ENCODE data around the gene TCF7L2. TPM values are rescaled to one million over a fixed set of nuclear protein-coding genes. Genes with fewer than 3 reads are reported as not detected.
A peak's percentile ranks its signal among the peaks of the same experiment; 100 is the strongest.

Gene TCF7L2
- total RNA-seq, 1 experiment from 2014 or later = 3.0 TPM

DNA sequence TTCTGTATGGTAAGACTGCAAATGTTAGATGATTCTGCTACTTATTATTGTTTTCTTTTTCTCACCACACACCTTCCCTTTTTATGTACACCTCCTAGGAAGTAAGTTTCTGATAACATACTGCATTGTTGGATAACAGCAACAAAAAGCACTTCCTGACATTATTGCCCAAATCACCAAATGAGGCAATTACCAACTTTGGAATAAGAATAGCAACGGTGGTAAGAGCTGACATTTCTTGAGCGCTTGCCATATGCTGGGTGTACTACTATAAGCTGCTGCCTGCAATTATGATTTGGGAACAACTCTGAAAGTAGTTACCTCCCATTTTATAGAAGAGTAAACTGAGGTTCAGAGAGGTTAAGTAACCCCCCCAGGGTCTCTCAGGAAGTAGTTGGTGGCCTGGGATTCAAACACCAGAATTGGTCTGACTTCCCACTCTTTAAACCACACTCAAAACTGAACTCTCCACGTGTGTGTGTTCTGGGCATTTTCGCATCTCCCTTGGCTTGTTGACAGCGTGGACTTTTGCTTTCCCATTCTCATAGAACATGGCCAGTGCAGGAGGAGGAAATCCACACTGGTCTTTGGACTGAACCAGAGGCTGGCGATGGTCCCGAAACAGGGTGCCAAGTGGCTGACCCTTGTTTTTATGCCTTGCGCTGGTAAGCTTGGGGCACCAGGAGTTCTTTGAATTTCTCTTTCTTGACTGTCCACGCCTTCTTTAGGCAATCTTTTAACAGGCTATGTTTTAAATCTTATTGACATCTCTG, 71.4 kb downstream of the TCF7L2 start:
- DNase-seq (ENCODE audit: low spot score) = no peak

DNA sequence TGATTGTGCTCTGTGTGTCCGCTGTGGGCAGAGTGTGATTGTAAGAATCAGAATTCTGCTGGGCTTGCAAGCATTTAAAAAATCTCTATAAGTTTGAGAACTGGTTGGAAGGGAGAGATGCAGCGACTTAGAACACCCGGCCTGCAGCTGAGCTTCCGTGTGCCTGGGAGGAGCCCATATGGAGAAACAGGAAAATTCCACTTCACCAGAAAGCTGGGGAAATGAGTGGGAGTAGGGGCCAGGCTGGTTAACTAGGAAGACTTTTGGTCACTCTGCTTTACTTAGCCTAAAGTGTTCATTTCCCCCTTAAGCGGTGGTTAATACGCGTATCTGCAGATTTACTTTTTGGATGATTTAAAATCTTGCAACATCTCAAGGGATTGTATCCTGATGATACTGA, 72.2 kb downstream of the TCF7L2 start:
- no peak for DNase-seq (ENCODE audit: low spot score)

DNA sequence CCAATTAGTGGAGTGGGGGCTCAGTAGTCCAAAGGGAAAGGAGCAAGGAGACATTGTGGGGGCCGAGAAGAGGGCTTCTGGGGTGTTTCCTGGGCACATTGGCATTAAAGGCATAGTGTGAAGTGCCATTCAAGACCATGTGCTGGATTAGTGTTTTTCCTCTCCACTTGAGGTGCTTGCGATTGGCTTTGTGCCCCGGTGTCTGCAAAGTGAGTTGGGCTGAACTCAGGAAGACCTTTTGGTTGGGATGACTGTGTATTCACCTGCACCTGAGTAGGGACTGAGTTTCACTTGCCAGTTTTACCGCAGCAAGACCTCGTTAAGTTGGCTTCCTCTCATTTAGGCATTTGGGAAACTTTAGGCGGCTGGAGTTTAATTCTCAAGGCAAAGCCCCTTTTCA, 73.0 kb downstream of the TCF7L2 start:
- DNase-seq (ENCODE audit: low spot score) = no peak

DNA sequence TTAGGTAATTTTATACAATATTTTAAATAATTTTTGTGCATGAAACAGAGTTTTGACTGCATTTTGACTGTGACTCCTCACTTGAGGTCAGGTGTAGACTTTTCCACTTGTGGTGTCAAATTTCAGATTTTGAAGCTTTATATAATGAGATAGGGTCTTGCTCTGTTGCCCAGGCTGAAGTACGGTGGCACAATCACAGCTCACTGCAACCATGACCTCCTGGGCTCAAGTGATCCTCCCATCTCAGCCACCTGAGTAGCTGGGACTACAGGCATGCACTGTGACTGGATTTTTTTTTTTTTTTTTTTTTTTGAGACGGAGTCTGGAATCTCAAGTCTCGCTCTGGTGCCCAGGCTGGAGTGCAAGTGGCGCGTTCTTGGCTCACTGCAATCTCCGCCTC, 74.9 kb downstream of the TCF7L2 start:
- no peak for DNase-seq (ENCODE audit: low spot score)

DNA sequence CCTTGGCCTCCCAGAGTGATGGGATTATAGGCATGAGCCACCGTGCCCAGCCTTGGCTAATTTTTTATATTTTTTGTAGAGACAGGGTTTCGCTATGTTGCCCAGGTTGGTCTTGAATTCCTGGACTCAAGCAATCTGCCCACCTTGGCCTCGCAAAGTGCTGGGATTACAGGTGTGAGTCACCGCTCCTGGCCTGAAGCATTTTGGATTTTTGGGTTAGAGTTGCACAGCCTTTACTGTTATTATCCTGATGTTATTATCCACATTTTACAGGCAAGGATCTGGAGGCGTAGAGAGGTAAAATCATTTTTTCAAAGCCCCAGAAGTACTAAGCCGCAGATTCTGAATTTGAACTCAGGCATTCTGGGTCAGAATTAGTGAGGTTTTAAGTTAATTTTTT, 75.4 kb downstream of the TCF7L2 start:
- DNase-seq (ENCODE audit: low spot score) = no peak

DNA sequence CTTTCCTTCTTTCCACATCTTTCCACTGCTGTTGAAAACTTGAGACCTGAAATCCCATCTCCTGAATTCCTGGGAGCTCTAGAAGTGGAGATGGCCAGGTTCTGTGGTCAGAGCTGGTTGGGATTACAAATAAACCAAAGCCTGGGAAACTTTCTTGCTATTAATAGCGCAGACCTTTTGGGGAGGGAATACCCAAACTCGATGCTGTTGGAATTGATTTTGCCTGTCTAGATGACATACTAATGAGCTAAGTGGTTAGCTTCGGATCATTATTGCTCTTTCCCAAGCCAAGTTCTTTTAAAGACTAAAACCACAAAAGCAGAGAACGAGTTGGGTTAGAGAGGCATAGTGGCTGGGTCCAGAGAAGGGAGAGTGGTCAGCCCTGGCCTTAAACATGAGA, 76.6 kb downstream of the TCF7L2 start:
- DNase-seq (ENCODE audit: low spot score) = peak; percentile 53

DNA sequence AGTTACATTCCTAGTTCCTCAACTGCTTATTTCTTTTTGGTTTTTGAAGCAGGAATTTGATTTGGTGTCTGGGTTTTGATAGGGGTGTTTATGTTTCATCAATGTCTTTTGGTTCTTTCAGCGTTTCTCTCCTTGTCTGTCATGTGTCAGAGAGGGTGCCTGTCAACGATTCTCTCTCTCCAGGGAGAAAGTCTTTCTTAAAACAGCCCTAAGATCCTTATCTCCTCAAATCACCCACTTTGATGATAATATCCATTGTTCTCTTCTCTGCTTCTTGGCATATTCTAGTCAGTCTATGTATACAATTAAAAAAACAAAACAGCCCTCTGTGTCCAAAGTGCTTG, 77.2 kb downstream of the TCF7L2 start:
- no peak for DNase-seq (ENCODE audit: low spot score)

DNA sequence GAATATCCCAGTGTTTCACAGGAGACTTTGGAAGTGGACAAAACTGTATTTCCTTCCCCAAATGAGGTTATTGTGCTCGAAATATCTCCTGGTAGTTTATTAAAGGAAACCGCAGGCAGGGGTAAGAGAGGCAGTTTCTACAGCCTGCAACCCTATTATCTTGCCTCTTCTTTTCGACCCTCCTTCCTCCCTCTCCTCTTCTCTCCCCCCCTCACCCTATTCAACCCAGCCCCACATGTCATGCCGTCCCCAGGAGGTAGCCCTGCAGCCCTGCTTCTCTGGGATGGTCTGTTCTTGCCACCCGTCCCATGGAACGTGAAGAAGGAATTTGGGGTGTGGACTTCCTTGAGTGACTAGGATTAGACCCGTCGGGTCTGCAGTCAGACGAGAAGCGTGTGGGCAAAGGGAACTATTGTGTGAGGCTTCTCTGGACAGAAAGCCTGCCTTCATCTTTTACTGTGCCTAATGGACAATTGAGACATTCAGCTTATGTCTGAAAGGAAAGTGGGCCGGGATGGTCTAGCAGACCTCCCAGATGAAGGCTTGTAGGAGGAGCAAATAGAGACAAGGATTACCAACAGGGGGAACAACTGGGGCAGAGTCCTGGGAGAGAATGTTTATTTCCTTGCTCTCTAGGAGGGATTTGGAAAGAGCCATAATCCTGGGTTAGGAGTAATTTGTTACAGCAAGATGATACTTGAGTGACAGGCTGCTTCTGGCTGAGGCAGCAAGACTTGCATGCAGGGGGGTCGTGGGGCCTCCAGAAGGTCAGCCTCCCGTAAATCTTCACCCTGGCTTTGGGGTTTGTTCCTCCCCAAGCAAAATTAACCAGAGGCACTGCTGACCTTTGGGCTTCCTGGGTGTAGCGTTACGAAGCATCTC, 77.8 kb downstream of the TCF7L2 start:
- no peak for DNase-seq (ENCODE audit: low spot score)

DNA sequence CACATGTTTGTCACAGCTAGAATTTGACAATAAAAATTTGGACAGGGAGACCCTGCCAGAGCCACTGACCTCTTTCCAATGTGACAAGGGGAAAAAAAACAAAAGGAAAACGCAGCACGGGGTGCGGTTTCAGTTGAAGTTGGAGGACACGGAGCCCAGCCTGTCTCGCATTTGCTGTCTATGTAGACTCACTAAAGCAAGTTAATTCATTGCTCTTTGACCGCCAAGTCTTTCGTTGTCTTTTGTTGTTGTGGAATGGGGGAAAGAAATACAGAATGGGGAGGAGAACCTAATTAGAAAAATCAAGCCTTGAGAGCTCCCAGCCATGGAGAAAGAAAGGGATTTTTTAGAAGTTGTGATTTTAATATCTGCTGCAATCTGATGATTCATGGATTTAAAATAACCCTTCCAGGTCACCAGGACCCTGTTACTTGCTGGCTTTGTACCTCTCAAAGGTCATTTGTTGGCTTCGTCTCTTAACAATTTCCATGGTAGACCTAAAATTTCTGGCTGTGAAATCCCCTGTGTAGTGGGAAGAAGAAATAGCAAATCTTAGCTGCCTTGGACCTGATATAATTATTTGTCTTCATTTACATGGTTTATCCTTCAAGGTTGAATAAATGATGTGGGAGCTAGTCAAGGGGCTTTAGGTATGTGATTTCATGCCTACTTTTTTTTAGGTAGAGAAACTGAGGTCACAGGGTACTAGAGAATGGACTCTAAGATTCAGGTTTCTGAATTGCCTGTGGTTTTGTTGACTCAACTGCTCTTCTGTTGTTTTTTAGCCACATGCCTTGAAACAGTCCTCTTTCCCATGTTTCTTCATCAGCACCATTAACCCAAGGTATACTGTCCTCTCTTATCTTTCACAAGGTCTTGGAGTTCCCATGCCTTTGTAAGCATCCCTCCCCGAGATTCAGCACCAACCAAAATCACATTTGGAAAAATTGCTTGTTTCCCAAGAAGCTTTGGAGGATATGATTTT, 78.7 kb downstream of the TCF7L2 start:
- no peak for DNase-seq (ENCODE audit: low spot score)

DNA sequence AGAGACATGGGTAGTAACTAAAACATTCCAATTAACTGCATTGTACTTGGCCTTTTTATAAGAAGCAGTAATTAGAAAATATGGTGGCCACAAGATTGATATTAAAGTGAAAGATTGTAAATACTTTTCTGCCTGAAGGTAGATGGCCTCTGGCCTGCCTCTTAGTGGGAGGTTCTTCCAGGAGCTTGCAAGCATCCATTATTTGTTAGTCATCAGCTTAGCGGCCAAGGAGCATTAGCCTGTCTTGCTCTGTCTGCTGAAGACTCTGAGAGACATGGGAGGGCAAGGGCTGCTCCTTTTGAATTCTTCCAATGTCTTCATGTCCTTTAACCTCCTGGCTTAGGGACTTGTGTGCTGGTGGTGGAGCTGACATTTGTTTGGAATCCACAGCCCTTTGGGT, 80.4 kb downstream of the TCF7L2 start:
- DNase-seq (ENCODE audit: low spot score) = peak; percentile 43

DNA sequence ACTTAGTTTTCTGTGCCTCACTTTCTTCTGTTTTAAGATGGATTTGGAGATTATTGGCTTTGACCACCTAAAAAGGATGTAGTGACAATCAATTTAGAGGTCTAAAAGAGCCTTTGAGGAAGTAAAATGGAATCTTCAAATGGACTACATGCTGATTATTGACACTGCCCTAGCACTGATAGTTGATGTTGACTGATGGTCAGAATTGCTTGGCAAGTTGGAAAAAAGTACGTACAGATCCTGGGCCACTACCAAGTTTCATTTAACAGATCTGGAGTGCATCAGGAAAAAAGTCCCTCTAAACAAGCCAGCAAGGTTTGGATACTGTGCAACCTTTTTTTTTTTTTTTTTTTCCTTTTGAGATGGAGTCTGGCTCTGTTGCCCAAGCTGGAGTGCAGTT, 81.1 kb downstream of the TCF7L2 start:
- no peak for DNase-seq (ENCODE audit: low spot score)

DNA sequence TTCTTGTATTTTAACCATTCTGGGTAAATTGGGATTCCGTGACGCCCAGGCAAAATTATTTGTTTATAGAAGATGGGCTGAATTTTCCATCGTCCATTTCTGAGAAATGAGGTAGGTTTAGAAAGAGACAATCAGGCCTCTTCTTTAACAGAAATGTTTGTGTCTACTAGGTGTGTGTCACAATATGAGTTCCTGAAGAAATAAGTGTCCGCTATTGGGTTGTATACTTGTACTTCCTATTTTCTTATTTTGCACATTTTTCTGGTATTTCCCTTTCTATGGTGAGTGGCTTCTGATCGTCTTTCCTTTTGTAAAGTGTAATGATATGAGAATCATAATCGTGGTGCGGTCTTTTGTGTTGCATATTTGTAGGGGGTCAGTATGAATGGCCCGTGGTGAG, 83.9 kb downstream of the TCF7L2 start:
- DNase-seq (ENCODE audit: low spot score) = no peak

DNA sequence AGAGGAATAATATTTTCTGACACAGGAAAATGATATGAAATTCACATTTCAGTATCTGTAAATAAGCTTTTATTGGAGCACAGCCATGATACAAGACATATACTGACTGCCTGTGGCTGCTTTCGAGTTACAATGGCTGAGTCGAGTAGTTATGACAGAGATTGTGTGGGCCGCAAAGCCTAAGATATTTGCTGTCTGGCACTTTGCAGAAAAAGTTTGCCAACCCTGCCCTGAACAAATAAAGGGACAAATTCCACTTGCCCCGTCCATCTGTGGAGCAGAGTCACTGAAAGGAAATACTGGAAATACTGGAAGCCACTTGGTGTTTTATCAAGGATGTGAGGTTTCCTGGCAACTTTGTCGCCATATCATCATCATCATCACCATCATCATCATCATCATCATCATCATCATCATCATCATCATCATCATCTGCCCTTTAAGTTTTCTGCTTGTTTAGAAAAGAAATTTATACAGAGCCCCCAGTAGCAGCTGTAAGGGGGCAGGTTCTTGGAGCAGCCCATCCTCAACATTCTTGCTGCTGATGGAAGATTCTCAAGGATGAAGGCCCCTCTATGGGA, 85.8 kb downstream of the TCF7L2 start:
- DNase-seq (ENCODE audit: low spot score) = no peak

DNA sequence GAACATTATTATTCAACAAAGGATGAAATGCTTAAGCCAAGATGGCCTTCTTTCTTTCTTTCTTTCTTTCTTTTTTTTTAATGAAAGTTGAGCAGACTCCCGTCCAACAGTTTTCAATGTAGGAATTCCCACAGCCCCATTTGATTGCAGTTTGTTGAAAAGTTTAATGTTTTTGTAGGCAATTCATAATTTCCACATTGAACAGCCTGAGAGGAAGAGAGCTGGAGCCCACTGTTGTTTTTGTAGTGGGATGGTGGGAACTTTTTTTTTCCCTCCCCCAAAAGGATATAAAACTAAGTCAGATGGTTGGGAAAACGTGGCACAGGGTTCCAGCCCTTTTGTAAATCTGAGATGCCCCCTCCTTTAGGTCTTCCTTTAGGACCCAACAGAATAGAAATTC, 86.6 kb downstream of the TCF7L2 start:
- no peak for DNase-seq (ENCODE audit: low spot score)

DNA sequence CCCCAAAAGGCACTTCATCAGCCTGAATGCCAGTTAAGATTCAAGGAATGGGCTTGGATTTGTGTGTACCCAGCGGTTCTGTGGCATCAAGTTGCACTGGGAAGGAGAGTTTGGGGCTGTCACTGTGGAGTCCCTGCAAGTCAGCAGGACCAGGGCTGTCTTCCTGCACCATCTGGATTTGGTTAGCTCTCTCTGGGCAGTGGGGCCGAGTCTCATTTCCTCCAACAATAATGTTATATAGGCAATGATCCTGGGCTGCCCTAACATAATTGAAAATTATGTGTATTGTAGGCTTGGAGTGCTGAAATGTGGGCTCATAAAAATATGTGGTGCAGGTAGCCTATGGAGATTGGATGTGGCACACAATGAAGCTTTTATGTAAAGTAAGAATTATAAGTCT, 87.2 kb downstream of the TCF7L2 start:
- DNase-seq (ENCODE audit: low spot score) = no peak

DNA sequence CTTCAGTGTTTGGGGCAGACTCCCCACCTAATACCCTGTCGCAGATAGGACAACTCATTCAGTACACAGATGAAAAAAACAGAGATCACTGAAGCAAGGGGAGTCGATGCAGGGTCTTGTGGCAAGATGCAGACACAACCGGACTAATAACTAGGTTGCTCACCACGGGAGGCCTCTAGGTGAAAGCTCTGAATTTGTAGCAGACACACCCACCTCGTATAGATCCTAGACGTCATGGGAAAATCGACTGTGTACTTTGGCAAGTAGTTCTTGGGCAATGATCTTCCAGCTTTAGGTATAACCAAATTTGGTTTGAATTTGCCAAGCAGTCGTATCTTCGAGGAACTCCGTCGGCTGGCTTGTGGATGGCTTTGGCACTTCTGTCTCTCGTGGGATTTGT, 88.1 kb downstream of the TCF7L2 start:
- DNase-seq (ENCODE audit: low spot score) = no peak

DNA sequence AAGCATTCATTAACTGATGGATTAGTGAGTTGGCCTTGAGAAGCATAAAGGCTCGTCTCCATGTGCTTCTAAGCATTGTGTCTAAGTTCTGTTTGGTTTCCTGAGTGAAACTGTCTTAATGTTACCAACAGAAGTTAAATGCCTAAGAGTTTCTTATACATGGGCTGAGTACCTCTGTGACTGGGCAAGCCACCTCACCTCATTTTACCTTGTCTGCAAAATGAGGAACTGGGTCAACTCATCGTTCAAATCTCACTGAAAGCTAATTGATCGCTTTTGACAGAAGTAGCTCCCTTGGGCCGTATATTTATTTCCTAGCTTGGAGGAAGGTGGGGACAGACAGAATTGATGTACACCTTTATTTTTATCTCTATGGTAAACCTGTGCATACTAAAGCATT, 88.9 kb downstream of the TCF7L2 start:
- no peak for DNase-seq (ENCODE audit: low spot score)

DNA sequence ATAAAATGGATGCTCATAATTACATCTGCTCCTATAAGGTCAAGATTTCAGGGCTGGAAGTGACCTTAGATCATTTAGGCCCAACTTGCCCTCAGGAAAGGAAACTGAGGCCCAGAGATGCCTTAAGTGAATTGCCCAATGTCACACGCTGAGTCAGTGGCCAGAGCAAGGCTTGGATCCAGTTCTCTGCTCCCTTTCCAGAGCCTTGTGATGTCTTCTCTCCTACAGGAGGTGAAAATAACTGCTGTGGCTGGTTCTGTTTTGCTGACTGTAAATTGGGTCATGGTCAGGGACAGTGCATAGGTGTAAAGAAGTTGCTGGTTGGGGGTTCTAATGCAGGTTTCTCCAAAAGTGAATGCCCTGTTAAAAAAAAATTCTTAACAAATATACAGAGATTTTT, 91.3 kb downstream of the TCF7L2 start:
- no peak for DNase-seq (ENCODE audit: low spot score)

DNA sequence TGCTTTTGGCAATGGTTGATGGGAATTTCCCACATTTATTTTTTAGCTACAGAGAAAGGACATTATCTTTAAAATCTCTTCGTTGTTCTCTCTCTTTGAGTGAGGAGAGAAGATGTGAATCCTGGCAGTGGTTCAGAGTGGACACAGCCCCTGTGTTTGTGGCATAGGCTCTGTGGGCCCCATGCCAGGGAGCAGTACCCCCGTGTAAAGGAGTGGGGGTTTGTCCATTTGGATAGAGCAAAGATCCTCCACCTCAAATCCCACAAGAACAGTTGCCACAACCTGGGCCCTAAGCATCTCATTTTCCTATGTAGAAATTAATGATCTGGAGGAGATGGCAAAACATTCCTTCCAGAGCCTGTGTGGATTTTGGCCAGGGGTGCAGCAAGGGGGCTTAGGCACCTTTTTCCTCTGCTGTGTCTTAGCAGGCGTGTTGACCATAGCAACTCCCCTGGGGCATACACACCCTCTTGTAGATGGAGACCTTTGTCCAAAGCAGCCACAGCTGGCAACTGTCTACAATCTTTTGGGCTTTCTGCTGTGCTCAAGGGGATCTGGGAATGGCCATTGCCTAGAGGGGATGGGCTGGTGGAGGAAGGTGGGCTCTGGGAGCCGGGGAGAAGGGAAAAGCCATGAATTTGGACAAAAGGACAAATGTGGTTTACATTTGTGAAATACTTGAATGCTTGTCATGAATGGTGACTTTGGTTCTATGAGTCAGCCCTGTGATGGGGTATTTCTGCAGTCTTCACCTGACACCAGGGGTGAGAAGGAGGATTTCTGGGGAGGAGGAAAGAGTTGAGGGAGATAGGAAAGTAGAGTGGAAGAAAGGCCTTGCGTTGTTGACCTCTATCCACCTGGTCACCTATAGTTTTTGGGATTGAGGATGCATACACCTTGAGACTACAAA, 92.0 kb downstream of the TCF7L2 start:
- DNase-seq (ENCODE audit: low spot score) = no peak

DNA sequence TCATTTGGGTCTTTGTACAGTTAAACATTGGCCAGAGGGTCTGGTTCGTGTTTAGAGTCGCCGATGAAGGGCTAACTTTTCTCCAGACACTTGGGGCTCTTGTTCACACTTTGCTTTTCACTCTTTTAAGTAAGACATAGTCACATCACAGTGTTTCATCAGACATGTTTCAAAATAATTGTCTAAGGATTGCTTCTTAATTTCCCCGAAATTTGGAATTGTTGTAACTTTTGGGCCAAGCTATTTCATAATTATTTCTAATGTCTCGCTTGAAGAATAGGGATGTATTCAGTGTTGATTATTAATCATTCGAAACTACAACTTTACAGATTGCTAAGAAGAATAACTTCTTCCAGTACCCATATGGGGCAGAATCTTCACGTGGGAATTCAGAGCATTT, 92.8 kb downstream of the TCF7L2 start:
- DNase-seq (ENCODE audit: low spot score) = no peak
